ENCODE measurements around the gene SLC2A1.

The SLC2A1 gene

GRCh38 chr1:42979896-42980800 is 21.5 kb upstream of the SLC2A1 start:
- DNase-seq (ENCODE audit: low read depth in 1 of 2, low spot score in 1 of 2): no peak

GRCh38 chr1:42979036-42979430 is 20.4 kb upstream of the SLC2A1 start:
- DNase-seq (ENCODE audit: low read depth in 1 of 2, low spot score in 1 of 2): no peak

- DNase-seq (ENCODE audit: low read depth in 1 of 2, low spot score in 1 of 2): no peak
Observed at GRCh38 chr1:42978317-42979035, 19.8 kb upstream of the SLC2A1 start.

DNA sequence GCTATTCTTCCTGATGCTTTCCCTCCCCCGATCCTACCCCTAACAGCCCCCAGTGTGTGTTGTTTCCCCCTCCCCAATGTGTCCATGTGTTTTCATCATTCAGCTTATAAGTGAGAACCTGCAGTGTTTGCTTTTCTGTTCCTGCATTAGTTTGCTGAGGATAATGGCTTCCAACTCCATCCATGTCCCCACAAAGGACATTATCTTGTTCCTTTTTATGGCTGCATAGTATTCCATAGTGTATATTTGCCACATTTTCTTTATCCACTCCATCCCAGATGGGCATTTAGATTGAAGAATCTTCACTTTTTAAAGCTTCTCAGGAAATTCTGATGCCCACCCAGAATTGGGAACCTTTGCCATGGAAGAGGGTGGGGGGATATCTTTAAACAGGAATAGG is 19.0 kb upstream of the SLC2A1 start:
- DNase-seq (ENCODE audit: low read depth in 1 of 2, low spot score in 1 of 2): no peak

DNA sequence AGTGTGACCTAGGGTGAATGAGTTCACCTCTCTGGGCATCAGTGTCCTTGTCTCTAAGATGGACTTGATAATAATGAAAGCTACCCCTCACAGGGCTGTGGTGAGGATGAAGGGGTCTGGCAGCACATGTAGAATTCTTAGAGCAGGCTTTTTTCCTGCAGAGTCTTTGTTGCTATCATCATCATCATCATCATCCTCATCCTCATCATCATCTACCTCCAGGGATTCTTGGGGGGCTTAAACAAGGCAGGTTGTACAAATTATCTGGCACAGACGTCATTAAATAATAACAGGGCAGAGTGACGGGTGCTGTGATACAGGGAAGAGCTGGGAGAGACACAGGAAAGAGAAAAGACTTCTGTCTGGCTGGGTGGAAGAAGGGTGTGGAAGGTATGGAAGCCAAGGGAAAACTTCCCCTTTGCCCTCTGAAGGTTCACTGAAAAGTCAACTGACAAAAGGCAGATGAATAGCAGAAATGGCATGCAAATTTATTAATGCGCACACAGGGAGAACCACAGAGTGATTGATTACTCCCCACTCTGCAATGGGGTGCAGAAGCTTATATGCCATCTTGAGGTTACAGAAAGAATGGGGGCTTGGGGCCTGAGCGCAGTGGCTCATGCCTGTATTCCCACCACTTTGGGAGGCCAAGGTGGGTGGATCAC is 17.0 kb upstream of the SLC2A1 start:
- no peak for DNase-seq (ENCODE audit: low read depth in 1 of 2, low spot score in 1 of 2)

- no peak for DNase-seq (ENCODE audit: low read depth in 1 of 2, low spot score in 1 of 2)
Observed at GRCh38 chr1:42974767-42975437, 16.2 kb upstream of the SLC2A1 start.

DNA sequence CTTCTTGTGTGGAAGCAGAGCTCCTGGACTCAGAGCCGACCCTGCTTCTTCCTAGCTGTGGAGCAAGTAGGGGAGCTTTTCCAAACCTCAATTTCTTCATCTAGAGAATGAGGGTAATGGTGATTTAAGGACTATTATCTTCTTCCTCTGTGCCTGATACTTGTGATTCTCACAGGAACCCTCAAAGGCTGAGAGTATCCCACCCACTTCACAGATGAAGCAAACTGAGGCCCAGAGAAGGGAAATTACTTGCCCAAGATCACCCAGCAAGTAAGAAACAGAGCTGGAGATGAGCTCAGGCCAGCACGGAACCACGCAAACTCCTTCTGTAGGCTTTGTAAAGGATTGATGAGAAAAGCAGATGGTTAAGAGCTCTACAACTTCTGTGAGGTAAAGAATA is 15.1 kb upstream of the SLC2A1 start:
- DNase-seq (ENCODE audit: low read depth in 1 of 2, low spot score in 1 of 2): no peak

- no peak for DNase-seq (ENCODE audit: low read depth in 1 of 2, low spot score in 1 of 2)
Observed at GRCh38 chr1:42973286-42973685, 14.6 kb upstream of the SLC2A1 start.

- DNase-seq (ENCODE audit: low read depth in 1 of 2, low spot score in 1 of 2): no peak
Observed at GRCh38 chr1:42971841-42972291, 13.2 kb upstream of the SLC2A1 start.

DNA sequence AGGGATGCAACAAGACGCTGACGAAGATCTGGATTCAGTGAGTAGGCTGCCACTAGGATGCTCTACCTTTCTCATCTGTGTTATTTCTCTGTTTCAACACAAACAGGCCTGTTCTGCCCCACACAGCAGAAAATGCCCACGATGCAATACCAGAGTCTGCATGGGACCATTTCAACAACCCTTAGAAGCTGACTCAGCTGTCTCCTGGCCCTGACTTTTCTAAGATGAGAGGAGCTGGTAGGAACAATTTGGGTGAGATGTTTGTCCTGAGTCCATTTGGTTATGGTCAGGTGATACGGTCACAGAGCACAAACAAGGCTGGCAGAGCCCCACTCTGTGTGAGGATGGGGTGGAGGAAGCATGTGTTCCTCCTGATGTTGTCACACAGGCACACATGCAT is 11.5 kb upstream of the SLC2A1 start:
- DNase-seq (ENCODE audit: low read depth in 1 of 2, low spot score in 1 of 2): no peak

DNA sequence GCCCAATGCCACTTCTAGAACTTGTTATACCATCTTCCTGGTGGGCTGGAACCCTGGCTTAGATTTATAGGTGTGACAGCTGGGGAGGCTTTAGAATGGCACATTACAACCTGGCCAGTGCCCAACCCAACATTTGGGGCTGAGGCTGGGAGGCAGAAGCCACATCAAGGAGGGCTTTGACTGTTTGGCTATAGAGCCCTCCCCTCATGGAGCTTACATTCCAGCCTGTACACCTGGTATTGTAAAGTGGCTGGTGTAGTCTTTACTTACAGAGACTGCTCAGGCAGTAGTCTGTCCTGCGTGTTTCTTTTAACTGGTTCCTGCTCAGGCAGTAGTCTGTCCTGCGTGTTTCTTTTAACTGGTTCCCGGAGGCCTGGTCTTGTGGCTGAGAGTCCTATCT is 10.0 kb upstream of the SLC2A1 start:
- no peak for DNase-seq (ENCODE audit: low read depth in 1 of 2, low spot score in 1 of 2)

DNA sequence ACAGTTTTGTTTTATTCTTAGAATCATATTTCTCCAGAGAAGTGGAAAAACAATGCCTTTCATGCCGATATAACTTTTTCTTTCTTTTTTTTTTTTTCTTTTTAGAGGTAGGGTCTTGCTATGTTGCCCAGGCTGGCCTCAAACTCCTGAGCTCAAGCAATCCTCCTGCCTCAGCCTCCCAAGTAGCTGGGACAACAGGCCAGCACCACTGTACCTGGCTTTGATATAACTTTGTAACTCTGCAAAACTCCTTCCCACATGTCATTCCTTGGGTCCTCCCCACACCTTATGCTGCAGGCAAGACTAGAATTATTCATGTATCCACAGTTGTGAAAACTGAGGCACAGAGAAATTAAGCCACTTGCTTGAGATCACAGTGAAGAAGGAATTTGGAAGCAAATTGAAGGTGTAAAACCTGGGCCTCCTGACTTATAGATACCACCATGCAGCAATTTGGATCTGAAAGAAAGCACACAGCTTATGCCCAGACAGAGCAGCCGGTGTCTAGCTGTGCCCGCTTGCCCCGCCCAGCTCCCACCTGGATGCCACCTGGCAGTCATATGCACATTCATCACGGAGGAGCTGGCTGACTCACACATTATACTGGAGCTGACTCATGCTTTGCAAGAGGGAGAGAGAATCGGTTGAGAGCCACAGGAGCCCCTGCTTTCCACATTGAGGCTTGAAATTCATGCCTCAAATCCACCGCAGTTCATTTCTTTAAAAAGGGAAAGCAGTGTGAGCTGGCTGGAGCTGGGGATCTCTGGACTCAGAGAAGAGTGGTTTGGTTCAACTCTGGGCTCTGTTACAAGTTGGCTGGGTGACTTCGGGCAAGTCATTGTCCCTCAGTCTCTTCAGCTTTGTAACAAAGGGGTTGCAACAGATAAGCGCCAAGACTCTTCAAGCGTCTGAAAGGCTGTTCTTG is 8.3 kb upstream of the SLC2A1 start:
- DNase-seq (ENCODE audit: low read depth in 1 of 2, low spot score in 1 of 2): no peak

DNA sequence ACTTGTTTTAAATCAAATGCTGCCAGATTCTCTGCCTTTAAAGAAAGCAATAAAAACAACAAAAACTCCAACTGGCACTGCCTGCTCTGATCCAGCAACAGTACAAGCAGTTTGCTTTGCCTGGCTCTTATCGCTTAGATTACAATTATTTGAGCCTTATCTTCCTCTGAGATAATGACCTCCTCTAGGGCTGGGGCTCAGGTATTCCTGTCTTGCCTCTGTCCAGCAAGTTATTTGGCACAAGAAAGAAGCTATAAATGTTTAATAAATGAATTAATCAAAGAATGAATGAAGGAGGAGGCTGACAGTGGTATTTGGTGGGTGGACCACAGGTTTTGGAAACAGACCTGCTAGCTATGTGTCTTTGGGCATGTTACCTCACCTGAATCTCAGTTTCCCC is 6.7 kb upstream of the SLC2A1 start:
- DNase-seq (ENCODE audit: low read depth in 1 of 2, low spot score in 1 of 2): no peak

DNA sequence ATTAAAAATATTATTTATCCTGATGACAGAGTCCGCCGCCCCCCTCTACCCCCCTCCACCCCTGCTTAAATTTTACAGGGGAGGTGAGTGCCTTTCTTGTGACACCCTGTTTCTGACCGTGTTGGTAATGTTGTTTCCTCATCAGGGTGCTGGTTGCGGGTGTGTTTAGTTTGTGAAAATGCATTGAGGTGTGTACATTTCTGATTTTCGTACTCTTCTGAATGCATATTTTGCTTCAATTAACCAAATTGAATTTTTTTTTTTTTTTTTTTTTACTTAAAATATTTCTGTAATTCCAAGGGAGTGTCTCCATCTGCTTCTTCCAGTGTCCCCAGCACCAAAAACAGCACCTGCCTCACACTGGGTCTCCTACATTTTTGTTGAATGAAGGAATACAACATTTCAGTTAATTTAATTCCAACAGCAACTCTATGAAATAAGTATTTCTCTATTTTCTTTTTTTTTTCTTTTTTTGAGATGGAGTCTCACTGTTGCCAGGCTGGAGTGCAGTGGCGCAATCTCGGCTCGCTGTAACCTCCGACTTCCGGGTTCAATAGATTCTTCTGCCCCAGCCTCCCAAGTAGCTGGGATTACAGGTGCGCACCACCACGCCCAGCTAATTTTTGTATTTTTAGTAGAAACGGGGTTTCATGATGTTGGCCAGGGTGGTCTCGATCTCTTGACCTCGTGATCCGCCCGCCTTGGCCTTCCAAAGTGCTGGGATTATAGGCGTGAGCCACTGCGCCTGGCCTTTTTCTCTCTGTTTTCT is 5.6 kb upstream of the SLC2A1 start:
- no peak for DNase-seq (ENCODE audit: low read depth in 1 of 2, low spot score in 1 of 2)

- DNase-seq (ENCODE audit: low read depth in 1 of 2, low spot score in 1 of 2): no peak
Observed at GRCh38 chr1:42963378-42964043, 4.8 kb upstream of the SLC2A1 start.

GRCh38 chr1:42962641-42963377 is 4.1 kb upstream of the SLC2A1 start:
- no peak for DNase-seq (ENCODE audit: low read depth in 1 of 2, low spot score in 1 of 2)

DNA sequence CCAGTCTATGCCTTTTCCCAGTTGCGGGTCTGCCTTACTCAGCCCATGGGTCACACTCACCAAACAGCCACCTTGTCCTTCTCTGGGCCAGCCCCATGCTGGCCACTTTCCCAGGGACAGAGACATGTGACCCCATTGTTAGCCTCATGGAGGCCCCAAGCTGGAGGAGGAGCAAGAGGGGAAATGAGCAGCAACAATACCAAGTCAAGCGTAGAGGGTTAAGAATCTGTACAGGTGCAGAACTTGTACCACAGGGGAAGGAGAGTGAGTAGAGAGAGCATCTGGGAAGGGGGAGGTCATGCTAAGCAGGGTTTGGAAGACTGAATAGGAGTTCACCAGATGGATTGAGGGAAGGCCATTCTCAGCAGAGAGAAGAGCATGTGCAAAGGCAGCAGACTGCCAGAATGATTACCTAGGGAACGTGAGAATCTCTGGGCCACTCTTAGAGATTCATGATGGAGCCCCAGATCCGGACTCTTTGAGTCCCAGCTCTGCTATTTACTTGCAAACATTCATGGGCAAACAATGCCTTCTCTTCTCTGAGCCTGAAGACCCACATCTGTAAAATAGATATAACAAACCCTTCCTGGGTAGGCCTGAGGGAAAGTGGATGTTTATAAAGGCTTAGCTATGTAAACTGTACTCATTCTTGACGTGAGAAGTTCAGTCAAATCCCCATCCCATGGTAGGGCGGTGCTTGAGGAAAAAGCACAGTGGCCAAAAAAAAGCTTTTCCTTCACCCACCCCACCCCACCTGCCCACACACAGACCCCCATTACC is 2.8 kb upstream of the SLC2A1 start:
- DNase-seq (ENCODE audit: low read depth in 1 of 2, low spot score in 1 of 2): no peak

All from stimulated activated CD4-positive, alpha-beta T cell treated with anti-CD3 and anti-CD28 coated beads, Interleukin-15, amount 100 ng/mL, for 1 hour (primary cell).